Thymus (tissue), 11 donors: ENCODE results near the gene PRAMEF5. TPM values are rescaled to one million over a fixed set of nuclear protein-coding genes. Genes with fewer than 3 reads are reported as not detected.
"Not testable (repeated sequence)": the region's sequence is repeated elsewhere in the genome, so short reads cannot be mapped to it uniquely, and the experiment has no call there.

ENCODE experiments used
- DNase-seq, 9 donors: peaks; one replicate each; pipeline ENCODE4 v3.0.0-alpha.2; 2013; ENCODE audit warnings: low spot score in 9 of 9, low read depth in 6 of 9, missing footprints in 1 of 9
- H3K27ac ChIP-seq, 2 donors: one replicate each; pipeline ENCODE4 v1.5.1; 2013; ENCODE audit warnings: control low read depth in 1 of 2, low read depth in 1 of 2, low read length in 1 of 2, mild to moderate bottlenecking in 1 of 2, moderate library complexity in 1 of 2
- H3K27me3 ChIP-seq, 2 donors: one replicate each; pipeline ENCODE4 v1.5.1; 2013; ENCODE audit warnings: low read length in 1 of 2; ENCODE audit not compliant: control insufficient read depth in 2 of 2, insufficient read depth in 1 of 2
- H3K36me3 ChIP-seq, 2 donors: one replicate each; pipeline ENCODE4 v1.5.1; 2013; ENCODE audit warnings: low read length in 1 of 2, mild to moderate bottlenecking in 1 of 2, moderate library complexity in 1 of 2; ENCODE audit not compliant: control insufficient read depth in 2 of 2, insufficient read depth in 2 of 2
- H3K4me1 ChIP-seq, 2 donors: one replicate each; pipeline ENCODE4 v1.5.1; 2013; ENCODE audit warnings: low read length in 2 of 2; ENCODE audit not compliant: control insufficient read depth in 2 of 2, insufficient read depth in 2 of 2
- H3K4me3 ChIP-seq, 2 donors: one replicate each; pipeline ENCODE4 v1.5.1; 2013; ENCODE audit warnings: low read length in 2 of 2, control low read depth in 1 of 2, mild to moderate bottlenecking in 1 of 2
- H3K9me3 ChIP-seq, 2 donors: one replicate each; pipeline ENCODE4 v1.5.1; 2013; ENCODE audit warnings: low read length in 1 of 2, mild to moderate bottlenecking in 1 of 2; ENCODE audit not compliant: control insufficient read depth in 2 of 2, insufficient read depth in 1 of 2
- WGBS: extraction: QIAGEN DNeasy Blood & Tissue Kit; methylation state at CpG from one replicate; pipeline ENCODE4 v1.1.7; 2013; 5-methylcytosine and 5-hydroxymethylcytosine counted together
- polyA plus RNA-seq: library from polyadenylated mRNA; stranded (reverse); fragments of 200-250 nt; gene quantifications from one replicate; pipeline ENCODE4 v1.2.3, GENCODE V29; 2013
- total RNA-seq: library from RNA; stranded (reverse); fragments of 120-200 nt; gene quantifications from one replicate; pipeline ENCODE4 v1.2.4, GENCODE V29; 2013
- donor health status: healthy.

Gene PRAMEF5
- total and polyA plus RNA-seq, 2 donors: not detected

DNA sequence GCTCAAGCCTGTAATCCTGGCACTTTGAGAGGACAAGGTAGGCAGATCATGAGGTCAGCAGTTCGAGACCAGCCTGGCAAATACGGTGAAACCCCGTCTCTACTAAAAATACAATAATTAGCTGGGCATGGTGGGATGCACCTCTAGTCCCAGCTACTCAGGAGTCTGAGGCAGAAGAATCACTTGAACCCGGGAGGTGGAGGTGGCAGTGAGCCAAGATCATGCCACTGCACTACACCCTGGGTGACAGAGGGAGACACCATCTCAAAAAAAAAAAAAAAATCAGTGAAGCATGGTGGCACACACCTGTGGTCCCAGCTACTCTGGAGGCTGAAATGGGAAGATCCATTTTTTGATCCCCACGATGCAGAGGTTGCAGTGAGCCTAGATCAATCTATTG, 23.9 kb upstream of the PRAMEF5 start:
- not testable (repeated sequence) for H3K36me3 ChIP-seq, H3K4me3 ChIP-seq, DNase-seq, H3K27me3 ChIP-seq, H3K4me1 ChIP-seq, H3K9me3 ChIP-seq, H3K27ac ChIP-seq
- 90% methylated on average over 5 of the region's 5 CpGs for WGBS

DNA sequence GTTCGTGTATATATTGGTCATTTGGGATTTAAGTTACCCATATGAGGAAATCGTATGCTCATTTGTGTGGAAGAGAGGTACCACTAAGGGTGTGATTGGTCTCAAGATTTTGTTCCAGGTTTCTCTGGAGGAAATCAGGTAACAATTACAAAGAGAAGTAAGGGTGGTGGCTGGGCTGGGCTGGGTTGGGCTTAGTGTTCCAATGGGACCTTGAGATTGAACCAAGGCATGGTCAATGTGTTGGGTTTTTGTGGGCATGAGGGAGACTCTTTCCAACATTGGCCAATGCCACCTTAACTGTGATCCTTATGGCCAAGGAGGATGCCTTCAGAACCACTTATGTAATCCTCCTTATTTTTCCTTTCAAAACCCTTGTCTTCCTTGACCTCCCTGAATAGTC, 23.4 kb upstream of the PRAMEF5 start:
- not testable (repeated sequence) for H3K4me3 ChIP-seq, H3K4me1 ChIP-seq, DNase-seq, H3K27me3 ChIP-seq, H3K36me3 ChIP-seq, H3K27ac ChIP-seq, H3K9me3 ChIP-seq
- WGBS: 92% methylated on average over 2 of the region's 2 CpGs

DNA sequence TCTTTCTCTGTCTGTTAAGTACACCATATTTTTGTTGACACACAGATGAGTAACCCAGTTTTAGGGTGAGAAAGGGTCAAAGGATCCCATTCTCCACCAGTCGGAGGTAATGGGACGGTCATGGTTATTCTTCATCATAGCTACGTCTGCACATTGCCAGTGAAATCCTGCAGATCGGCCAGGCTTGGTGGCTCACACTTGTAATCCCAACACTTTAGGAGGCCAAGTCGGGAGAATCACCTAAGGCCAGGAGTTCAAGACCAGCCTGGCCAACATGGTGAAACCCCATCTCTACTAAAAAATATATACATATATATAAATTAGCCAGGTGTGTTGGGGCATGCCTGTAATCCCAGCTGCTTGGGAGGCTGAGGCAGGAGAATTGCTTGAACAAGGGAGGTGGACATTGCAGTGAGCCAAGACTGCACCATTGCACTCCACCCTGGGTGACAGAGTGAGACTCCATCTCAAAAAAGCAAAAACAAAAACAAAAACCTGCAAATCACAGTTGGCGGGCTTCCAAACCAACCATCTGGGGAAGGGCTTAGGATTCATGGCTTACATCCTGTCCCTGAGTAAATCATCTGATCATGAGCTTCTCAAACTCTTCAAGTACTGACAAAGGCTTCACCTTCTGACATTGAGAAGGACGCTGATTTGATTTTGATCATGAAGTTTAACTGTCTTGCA, 22.8 kb upstream of the PRAMEF5 start:
- H3K27me3 ChIP-seq, DNase-seq, H3K36me3 ChIP-seq, H3K4me1 ChIP-seq, H3K9me3 ChIP-seq, H3K27ac ChIP-seq, H3K4me3 ChIP-seq: not testable (repeated sequence)
- WGBS: 88% methylated on average over 7 of the region's 7 CpGs

DNA sequence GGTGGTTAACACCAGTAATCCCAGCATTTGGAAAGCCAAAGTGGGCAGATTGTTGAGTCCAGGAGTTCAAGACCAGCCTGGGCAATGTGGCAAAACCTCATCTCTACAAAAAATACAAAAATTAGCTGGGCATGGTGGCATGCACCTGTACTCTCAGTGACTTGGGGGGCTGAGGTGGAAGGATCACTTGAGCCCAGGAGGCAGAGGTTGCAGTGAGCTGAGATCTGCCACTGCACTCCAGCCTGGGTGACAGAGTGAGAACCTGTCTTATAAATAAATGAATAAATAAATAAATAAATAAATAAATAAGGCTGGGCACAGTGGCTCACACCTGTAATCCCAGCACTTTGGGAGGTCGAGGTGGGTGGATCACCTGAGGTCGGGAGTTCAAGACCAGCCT, 21.9 kb upstream of the PRAMEF5 start:
- H3K27ac ChIP-seq, H3K36me3 ChIP-seq, H3K9me3 ChIP-seq, H3K4me3 ChIP-seq, DNase-seq, H3K4me1 ChIP-seq, H3K27me3 ChIP-seq: not testable (repeated sequence)
- 84% methylated on average over 2 of the region's 2 CpGs for WGBS

DNA sequence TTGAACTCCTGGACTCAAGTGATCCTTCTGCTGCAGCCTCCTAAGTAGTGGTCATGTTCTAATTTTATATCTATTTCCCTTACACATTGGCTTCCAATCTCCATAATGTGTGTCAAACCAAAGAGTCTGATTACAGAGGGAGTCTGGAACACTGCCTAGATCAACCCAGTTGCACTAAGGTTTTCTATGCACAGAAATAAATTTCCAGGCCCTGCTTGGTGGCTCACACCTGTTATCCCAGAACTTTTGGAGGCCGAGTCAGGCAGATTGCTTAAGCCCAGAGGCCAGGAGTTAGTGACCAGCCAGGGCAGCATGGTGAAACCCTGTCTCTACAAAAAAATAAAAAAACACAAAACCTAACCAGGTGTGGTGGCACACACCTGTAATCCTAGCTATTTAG, 19.9 kb upstream of the PRAMEF5 start:
- not testable (repeated sequence) for H3K36me3 ChIP-seq, H3K27ac ChIP-seq, H3K9me3 ChIP-seq, DNase-seq, H3K4me3 ChIP-seq, H3K4me1 ChIP-seq, H3K27me3 ChIP-seq
- 94% methylated on average over 1 of the region's 1 CpG for WGBS

DNA sequence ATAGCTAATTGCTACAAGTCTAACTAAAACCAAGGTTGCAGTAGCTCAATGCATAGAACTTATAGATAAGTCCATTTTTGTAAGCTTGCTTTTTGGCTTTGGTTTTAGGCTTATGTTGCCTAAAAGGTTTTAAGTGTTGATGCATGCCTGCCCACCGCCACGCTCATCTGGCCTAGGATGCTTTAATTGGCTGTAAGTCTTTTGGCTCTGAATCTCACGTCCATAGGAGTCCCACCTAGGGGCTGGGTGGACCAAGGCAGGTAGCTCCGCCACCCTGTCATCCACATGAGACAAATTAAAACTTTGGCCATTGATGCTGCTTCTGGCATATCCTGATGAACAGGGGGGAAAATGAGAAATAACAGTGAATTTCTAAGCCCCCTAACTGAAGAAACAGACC, 16.4 kb upstream of the PRAMEF5 start:
- not testable (repeated sequence) for H3K4me3 ChIP-seq, H3K9me3 ChIP-seq, H3K27ac ChIP-seq, H3K36me3 ChIP-seq, H3K4me1 ChIP-seq, H3K27me3 ChIP-seq, DNase-seq
- 88% methylated on average over 4 of the region's 4 CpGs for WGBS

DNA sequence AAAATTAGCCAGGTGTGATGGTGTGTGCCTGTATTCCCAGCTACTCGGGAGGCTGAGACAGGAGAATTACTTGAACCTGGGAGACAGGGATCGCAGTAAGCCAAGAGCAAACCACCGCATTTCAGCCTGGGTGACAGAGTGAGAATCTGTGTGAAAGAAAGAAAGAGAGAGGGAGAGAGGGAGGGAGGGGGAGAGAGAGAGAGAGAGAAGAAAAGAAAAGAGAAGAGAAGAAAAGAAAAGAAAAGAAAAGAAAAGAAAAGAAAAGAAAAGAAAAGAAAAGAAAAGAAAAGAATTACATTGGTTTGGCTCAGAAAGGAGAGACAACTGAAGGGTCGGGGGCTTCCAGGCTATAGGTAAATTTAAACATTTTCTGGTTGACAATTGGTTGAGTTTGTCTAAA, 14.4 kb upstream of the PRAMEF5 start:
- H3K27ac ChIP-seq, H3K9me3 ChIP-seq, DNase-seq, H3K4me3 ChIP-seq, H3K4me1 ChIP-seq, H3K36me3 ChIP-seq, H3K27me3 ChIP-seq: not testable (repeated sequence)
- WGBS: 96% methylated on average over 4 of the region's 4 CpGs

DNA sequence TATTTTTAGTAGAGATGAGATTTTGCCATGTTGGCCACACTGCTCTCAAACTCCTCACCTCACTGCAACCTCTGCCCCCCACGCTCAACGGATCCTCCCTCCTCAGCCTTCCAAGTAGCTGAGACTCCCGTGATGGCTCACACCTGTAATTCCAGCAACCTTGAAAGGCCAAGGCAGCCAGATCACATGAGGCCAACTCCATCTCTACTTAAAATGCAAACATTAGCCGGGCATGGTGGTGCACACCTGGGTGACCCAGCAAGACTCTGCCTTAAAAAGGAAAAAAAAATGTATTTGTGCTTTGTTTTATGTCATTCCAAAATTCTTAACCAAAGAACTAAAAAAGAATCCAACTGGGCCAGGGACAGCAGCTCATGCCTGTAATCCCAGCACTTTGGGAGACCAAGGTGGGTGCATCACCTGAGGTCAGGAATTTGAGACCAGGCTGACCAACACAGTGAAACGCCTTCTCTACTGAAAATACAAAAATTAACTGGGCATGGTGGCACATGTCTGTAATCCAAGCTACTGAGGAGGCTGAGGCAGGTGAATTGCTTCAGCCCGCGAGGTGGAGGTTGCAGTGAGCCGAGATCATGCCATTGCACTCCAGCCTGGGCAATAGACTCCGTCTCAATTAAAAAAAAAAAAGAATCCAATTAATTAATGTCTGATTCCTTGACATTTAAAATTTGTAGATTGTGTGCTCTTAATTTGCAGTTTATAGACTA, 10.3 kb upstream of the PRAMEF5 start:
- not testable (repeated sequence) for H3K36me3 ChIP-seq, H3K4me1 ChIP-seq, H3K27ac ChIP-seq, H3K27me3 ChIP-seq, DNase-seq, H3K4me3 ChIP-seq, H3K9me3 ChIP-seq
- 94% methylated on average over 9 of the region's 9 CpGs for WGBS

DNA sequence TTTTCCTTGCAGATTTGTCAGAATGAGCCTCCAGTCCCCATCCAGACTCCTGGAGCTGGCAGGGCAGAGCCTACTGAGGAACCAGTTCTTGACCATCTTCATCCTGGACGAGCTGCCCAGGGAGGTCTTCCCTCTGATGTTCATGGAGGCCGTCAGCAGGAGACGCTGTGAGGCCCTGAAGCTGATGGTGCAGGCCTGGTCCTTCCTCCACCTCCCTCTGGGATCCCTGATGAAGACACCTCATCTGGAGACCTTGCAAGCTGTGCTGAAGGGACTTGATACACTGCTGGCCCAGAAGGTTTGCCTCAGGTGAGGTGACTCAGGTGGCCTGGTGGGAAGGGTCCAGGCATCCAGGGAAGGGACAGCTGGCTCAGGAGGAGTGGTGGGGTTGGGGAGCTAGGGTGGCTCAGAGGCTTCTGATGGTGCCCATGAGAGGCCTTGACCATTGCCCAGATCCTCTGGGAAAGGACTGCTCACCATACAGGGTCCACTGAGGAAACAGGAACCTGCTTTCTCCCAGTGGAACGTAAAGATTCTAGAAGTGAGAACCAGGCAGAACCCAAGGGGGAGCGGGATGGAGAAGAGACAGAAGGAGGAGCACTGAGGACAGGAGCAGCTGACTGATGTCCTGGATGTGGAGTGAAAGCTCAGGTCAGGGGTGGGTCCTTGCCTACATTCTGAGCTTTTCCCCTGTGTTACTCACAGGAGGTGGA, 8.0 kb upstream of the PRAMEF5 start:
- not testable (repeated sequence) for H3K27ac ChIP-seq, DNase-seq, H3K9me3 ChIP-seq, H3K4me1 ChIP-seq, H3K36me3 ChIP-seq, H3K27me3 ChIP-seq, H3K4me3 ChIP-seq
- WGBS: 86% methylated on average over 5 of the region's 5 CpGs
